Stimulated activated naive CD4-positive, alpha-beta T cell (primary cell): Measurements from ENCODE around the gene CORO6.
A peak's percentile ranks its signal among the peaks of the same experiment; 100 is the strongest.

Experiments
- DNase-seq, 6 experiments: peaks; one replicate each; lab custom pipeline; 2025; lab: John Stamatoyannopoulos, UW

CORO6 gene

GRCh38 chr17:29577385-29578211 is 45.1 kb downstream of the CORO6 start:
- DNase-seq: no peak

DNA sequence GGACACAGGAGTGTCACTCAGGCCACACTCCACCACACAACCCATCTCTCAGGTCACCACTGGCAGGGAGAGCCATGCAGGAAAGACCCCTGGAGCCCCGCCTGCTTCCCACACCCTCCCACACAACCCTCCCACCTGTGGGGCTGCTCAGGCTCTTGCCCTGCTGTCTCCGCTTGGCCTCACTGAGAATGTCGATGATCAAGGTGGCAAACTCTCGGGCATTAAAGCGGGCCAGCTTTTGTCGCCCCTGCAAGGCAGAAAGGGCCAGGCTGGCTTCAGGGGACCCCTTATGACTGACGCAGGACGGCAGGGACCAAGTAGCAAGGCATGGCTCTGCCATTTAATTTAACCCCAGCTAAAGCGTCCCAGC is 45.7 kb downstream of the CORO6 start:
- DNase-seq: no peak

- no peak for DNase-seq
Observed at GRCh38 chr17:29576214-29577000, 46.3 kb downstream of the CORO6 start.

- DNase-seq: no peak
Observed at GRCh38 chr17:29575511-29576213, 47.0 kb downstream of the CORO6 start.

- DNase-seq: no peak
Observed at GRCh38 chr17:29574732-29575510, 47.8 kb downstream of the CORO6 start.

DNA sequence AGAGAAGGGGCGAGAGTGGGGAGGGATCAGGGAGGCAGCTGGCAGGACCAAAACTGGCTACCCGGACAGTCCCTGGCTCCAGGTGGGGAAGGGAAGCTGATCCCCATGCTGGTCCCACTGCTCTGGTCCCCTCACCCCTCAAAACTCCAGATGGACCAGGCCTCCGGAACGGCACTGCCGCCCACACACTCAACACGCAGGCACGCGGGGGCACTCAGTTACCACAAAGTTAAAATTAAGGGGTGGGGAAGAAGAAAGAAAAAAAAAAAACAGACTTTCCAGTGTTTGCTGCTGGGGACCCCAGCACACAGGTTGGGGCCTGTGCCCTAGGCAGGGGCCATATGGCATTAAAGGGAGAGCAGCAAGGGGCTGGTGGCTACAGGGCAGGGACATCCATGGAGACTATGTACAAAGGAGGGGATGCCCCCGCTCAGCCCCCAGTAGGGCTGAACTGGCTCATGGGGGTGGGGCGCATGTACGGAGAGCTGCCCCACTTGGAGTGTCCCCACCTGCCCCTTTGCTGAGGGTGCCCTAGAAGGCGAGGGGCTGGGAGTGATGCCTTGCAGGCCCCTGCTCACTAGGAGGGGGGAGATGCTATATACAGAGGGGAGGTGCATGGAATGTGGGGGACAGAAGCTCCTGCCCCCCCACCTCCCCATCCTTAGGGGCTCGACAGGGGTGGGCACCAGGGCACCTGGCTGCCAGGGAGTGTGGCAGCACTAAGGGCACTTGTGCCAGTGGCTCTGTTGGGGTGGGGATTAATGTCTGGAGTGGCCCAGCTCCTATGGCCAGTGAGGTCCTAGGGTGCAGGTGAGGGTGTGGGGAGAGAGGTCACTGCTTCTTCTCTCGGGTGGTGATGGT is 48.6 kb downstream of the CORO6 start:
- DNase-seq: no peak

DNA sequence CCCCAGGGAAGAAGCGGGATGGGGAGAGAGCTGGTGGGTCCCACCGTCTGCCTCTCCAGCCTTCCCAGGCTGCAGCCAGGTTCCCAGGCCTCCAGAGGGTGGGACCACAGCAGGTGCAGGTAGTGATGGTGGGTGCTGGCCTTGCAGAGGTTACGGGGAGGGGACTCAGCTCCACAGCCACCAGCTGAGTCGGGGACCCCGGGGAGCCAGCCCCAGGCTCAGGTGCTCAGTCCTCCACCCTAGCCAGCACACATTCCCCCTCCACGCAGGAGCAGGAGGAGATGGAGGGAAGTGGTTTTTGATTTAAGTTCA is 49.2 kb downstream of the CORO6 start:
- DNase-seq: no peak

- DNase-seq: peak in 2 of 6 experiments; percentile 11 to 14
Observed at GRCh38 chr17:29572691-29573557, 49.8 kb downstream of the CORO6 start.

GRCh38 chr17:29571883-29572681 is 50.6 kb downstream of the CORO6 start:
- DNase-seq: no peak

DNA sequence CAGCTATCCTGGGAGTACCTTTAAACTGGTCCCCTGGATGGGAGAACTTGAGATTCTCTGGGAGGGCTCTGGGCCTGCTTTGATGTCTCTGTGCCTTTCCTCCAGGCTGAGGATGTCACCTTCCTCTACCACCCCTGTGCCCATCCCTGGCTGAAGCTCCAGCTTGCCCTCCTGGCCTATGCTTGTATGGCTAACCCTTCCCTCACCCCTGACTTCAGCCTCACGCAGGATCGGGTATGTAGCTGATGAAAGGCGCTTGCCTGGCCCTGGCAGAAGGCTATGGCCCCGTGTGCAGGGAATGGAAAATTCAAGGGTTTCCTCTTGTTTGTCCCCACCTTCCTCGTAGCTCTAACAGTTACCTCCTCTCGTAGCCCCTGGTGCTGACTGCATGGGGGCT is 51.2 kb downstream of the CORO6 start:
- no peak for DNase-seq

DNA sequence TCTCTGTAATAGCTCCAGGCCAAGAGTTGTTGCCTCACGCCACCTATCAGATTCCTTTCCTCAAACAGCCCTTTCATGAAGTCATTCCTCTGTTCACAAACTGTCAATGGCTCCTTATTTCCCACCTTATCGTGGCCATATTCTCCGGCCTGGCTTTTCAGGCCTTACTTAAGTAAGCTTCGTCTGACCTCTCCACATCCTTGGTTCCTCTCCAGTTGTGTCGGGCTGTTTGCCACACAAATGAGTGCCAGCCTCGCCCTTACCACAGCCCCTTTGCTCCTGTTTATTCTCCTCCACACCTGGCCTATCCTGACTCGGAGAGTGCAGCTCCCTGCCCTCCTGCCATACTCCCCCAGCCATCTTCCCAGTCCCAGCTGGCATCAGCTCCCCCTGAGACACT is 52.2 kb downstream of the CORO6 start:
- DNase-seq: no peak

DNA sequence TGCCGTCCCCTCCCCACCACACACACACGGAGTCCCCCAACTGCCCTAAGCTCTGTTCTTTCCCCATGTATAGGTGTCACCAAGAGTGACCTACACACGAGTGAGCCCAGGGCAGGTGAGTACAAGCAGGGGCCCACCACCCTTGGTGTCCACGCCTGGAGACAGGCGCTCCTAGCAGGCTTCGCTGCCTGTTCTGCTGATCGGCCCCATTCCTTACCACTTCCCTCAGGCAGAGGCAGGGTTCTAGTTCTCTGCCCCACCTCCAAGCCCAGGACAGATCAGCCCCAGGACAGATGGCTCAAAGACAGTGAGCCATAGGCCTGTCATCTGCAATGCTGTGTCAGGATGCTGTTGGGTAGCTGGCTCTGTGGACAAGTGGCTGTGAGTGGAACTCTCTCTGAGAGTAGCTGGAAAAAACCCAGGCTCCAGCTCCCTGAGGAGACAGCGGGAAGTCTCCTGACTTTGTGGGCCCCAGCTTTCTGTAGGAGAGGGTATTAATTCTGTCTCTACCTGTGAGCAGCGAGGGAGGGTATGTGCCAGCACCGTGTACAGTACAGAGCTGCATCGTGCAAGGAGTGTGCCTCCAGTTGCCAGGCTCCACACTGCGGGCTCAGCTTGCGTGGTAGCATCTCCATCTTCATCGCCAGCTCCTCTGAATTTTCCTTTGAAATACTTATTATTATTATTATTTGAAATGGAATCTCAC is 53.3 kb downstream of the CORO6 start:
- DNase-seq: peak in 1 of 6 experiments; percentile 25

- DNase-seq: peak; percentile 73 to 89 (median 85)
Observed at GRCh38 chr17:29568331-29569244, 54.1 kb downstream of the CORO6 start, which contains the start of gene TP53I13. Gene TP53I13 (plus strand): TSS chr17:29568701. CDS start chr17:29568759, 58 bp downstream.

DNA sequence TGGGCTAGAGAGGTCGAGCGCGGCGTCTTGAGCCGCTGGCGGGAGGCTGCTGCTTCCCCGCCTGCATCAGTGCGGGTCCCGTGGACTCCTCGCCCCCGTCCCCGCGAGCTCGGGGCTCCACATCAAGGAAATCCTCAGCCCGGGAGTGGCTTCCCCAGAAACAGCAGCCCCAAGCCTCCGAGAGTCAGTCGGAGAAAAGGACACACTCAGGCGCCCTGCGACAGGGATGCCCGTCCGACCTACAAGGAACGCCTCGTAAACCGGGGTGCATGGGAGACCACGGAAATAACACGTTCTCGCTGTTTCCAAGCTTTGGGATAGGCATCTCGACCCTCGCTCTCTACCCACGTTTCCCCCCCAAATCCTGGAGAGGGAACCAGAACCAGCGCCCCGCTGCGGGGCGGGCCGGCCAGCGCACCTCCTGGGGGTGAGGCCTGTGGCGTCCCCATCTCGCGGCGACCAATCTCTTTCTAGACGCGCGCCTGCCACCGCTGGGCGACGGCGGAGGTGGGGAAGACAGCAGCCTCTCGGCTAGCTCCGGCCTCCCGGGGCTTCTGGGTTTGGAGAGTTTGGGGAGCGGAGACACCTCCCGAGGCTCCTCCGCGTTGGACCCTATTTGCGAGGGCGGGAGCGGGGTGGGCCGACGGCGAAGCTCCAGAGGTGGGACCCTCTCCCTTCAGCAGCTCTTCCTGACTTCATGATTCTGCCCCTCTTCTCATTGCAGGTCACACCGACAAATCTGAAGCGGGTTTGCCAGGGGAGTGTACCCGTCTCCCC is 55.0 kb downstream of the CORO6 start:
- peak; percentile 44 to 74 (median 68) for DNase-seq

GRCh38 chr17:29567304-29567553 is 55.5 kb downstream of the CORO6 start:
- no peak for DNase-seq

DNA sequence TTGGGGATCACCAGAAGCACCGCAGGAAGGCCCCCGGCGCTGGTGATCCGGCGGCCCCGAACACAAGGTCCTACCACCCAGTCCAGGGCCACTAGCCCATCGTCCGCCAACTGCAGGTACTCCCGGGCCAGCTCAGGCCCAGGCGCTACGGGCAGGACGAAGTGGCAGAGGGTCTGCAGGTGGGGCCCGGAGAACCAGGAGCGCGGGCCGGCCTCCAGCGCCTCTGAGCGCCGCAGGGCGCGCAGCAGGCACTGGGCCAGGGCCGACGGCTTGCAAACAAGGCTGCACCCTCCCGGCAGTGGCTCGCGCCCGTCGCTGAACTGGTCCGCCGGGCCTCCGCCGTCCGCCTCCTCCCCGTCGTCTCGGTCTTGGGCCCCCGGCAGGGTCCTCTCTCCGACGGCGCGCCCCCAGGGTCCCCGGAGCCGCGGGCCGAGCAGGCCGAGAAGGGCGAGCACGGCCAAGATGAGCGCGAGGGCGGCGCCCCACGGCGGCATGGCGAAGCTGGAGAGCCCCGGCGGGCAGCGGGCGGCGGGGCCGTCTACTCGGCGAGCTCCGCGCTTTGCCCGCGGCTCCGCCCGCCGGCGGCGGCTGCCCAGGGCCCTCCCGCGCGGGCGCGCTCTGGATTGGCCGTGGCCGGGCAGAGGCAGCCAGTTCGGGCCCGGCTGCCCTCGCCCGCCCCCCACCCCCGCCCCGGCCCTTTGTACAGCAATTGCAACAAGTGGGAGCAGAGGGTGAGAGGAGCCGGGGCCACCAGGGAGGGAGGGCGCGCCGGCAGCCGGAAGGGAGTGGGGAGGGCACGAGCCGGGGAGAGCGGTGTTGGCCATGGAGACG is 56.0 kb downstream of the CORO6 start, which contains the start of gene ABHD15:
Gene ABHD15 (minus strand): TSS at position 565 of the 831 bp plus-strand sequence. CDS start 71 bp downstream, at position 494.
- peak; percentile 25 to 70 (median 50) for DNase-seq
